H1 (cell line): Measurements from ENCODE around the gene DENND4C. TPM values are rescaled to one million over a fixed set of nuclear protein-coding genes. Genes with fewer than 3 reads are reported as not detected.
A peak's percentile ranks its signal among the peaks of the same experiment; 100 is the strongest.

Source experiments
- CTCF ChIA-PET: fragments of 300-600 bp; sonication (Branson Sonifier 250); formaldehyde crosslinking; loops from one replicate; lab custom pipeline; 2021; ENCODE audit not compliant: partially characterized antibody; lab: Charles Lee
- POLR2A ChIA-PET: fragments of 300-600 bp; sonication (Branson Sonifier 250); formaldehyde crosslinking; loops from one replicate; lab custom pipeline; 2021; ENCODE audit warnings: inconsistent platforms; ENCODE audit not compliant: partially characterized antibody; lab: Charles Lee
- DNase-seq, 2 experiments: peaks; one replicate each; pipeline versions ENCODE4 v3.0.0 to v3.0.0-alpha.2; 2010 to 2022; ENCODE audit warnings: low spot score in 2 of 2, low read depth in 1 of 2, mixed read lengths in 1 of 2
- FAIRE-seq: peaks from 2 replicates; lab custom pipeline; 2011; peaks lifted over from hg19 to GRCh38; lab: Jason Lieb, UNC
- H2AFZ ChIP-seq: 2 replicates; pipeline ENCODE4 v1.8.1; 2012; ENCODE audit warnings: low read length, inconsistent platforms
- H2AK5ac ChIP-seq: 2 replicates; pipeline ENCODE4 v1.6.1; 2013; ENCODE audit warnings: low read depth, low read length
- H2BK120ac ChIP-seq: replicated peaks from 2 replicates; pipeline ENCODE3; 2013; ENCODE audit warnings: low read depth, low read length, inconsistent platforms
- H2BK12ac ChIP-seq: 2 replicates; pipeline ENCODE4 v1.6.1; 2013; ENCODE audit warnings: low read depth, low read length
- H2BK15ac ChIP-seq: 2 replicates; pipeline ENCODE4 v1.6.1; 2013; ENCODE audit warnings: low read length
- H2BK20ac ChIP-seq: 2 replicates; pipeline ENCODE4 v1.6.1; 2013; ENCODE audit warnings: low read length
- H2BK5ac ChIP-seq: 2 replicates; pipeline ENCODE4 v1.6.1; 2013; ENCODE audit warnings: low read depth, low read length
- H3K14ac ChIP-seq: 2 replicates; pipeline ENCODE4 v1.6.1; 2013; ENCODE audit warnings: inconsistent platforms; ENCODE audit not compliant: insufficient read length
- H3K18ac ChIP-seq: 2 replicates; pipeline ENCODE4 v1.6.1; 2013; ENCODE audit warnings: low read length; ENCODE audit errors: extremely low read depth
- H3K23ac ChIP-seq: 2 replicates; pipeline ENCODE4 v1.6.1; 2013; ENCODE audit warnings: inconsistent platforms; ENCODE audit not compliant: insufficient read length
- H3K23me2 ChIP-seq: 2 replicates; pipeline ENCODE4 v1.6.1; 2013; ENCODE audit warnings: low read depth, low read length
- H3K27ac ChIP-seq: 2 replicates; pipeline ENCODE4 v1.6.1; 2011; ENCODE audit warnings: low read depth, low read length, inconsistent platforms
- H3K27me3 ChIP-seq, 4 experiments: replicated peaks in 1 of 4; 1 replicate in 1 of 4; 2 replicates in 3 of 4; pipeline versions ENCODE4 v1.6.1 to v1.8.1; 2011 to 2013; ENCODE audit warnings: low read length in 3 of 4, mild to moderate bottlenecking in 3 of 4, inconsistent platforms in 2 of 4, mixed read lengths in 2 of 4, moderate library complexity in 1 of 4; ENCODE audit not compliant: control insufficient read depth in 3 of 4, insufficient read depth in 3 of 4; ENCODE audit errors: extremely low read depth in 1 of 4
- H3K36me3 ChIP-seq, 4 experiments: 2 replicates each; pipeline versions ENCODE4 v1.6.1 to v1.8.1; 2011 to 2013; ENCODE audit warnings: mild to moderate bottlenecking in 4 of 4, low read length in 3 of 4, moderate library complexity in 2 of 4, control low read depth in 1 of 4, inconsistent platforms in 1 of 4; ENCODE audit not compliant: insufficient read depth in 4 of 4, control insufficient read depth in 2 of 4
- H3K4ac ChIP-seq: replicated peaks from 2 replicates; pipeline ENCODE3; 2013; ENCODE audit warnings: low read length, low read depth, mixed read lengths, inconsistent platforms; ENCODE audit not compliant: insufficient read length
- H3K4me1 ChIP-seq, 4 experiments: replicated peaks in 1 of 4; 1 replicate in 1 of 4; 2 replicates in 3 of 4; pipeline versions ENCODE4 v1.6.1 to v1.8.1; 2011 to 2013; ENCODE audit warnings: low read length in 3 of 4, inconsistent platforms in 2 of 4, mixed read lengths in 1 of 4; ENCODE audit not compliant: insufficient read depth in 4 of 4, control insufficient read depth in 3 of 4
- H3K4me2 ChIP-seq, 2 experiments: 2 replicates each; pipeline versions ENCODE4 v1.6.1 to v1.8.1; 2011 to 2013; ENCODE audit warnings: low read depth in 2 of 2, low read length in 2 of 2, control low read depth in 1 of 2, inconsistent platforms in 1 of 2, mild to moderate bottlenecking in 1 of 2; ENCODE audit not compliant: insufficient read depth in 1 of 2
- H3K4me3 ChIP-seq, 4 experiments: fragments of 200-600, 300-600 bp in 1 of 4; sonication (generic), shearing (Covaris generic), sonication (Bioruptor Twin) in 1 of 4; 2 replicates each; pipeline versions ENCODE4 v1.5.1 to v1.8.1; 2011 to 2016; ENCODE audit warnings: low read length in 4 of 4, low read depth in 3 of 4, control low read depth in 2 of 4, inconsistent platforms in 2 of 4, mild to moderate bottlenecking in 2 of 4, mixed read lengths in 1 of 4, moderate library complexity in 1 of 4; ENCODE audit not compliant: insufficient read depth in 2 of 4; ENCODE audit errors: extremely low read depth in 1 of 4
- H3K56ac ChIP-seq: replicated peaks from 2 replicates; pipeline ENCODE3; 2013; ENCODE audit warnings: low read depth, mild to moderate bottlenecking, mixed read lengths, low read length, inconsistent platforms; ENCODE audit not compliant: insufficient read length
- H3K79me1 ChIP-seq: 2 replicates; pipeline ENCODE4 v1.6.1; 2013; ENCODE audit warnings: low read depth, low read length, control low read depth
- H3K79me2 ChIP-seq, 2 experiments: 2 replicates each; pipeline versions ENCODE4 v1.6.1 to v1.8.1; 2012 to 2013; ENCODE audit warnings: low read length in 2 of 2, mild to moderate bottlenecking in 2 of 2, inconsistent platforms in 1 of 2; ENCODE audit not compliant: insufficient read depth in 2 of 2, control insufficient read depth in 1 of 2
- H3K9ac ChIP-seq, 4 experiments: replicated peaks in 1 of 4; 1 replicate in 1 of 4; 2 replicates in 3 of 4; pipeline versions ENCODE4 v1.6.1 to v1.8.1; 2011 to 2013; ENCODE audit warnings: low read depth in 3 of 4, low read length in 3 of 4, control low read depth in 2 of 4, mild to moderate bottlenecking in 2 of 4, moderate library complexity in 2 of 4, inconsistent platforms in 1 of 4; ENCODE audit errors: extremely low read depth in 1 of 4
- H3K9me3 ChIP-seq, 2 experiments: 2 replicates each; pipeline versions ENCODE4 v1.6.1 to v1.8.1; 2012 to 2013; ENCODE audit warnings: mild to moderate bottlenecking in 2 of 2, moderate library complexity in 2 of 2, control low read depth in 1 of 2, inconsistent platforms in 1 of 2, low read depth in 1 of 2, low read length in 1 of 2, mixed read lengths in 1 of 2; ENCODE audit not compliant: insufficient read depth in 2 of 2
- H4K20me1 ChIP-seq, 2 experiments: replicated peaks in 1 of 2; 2 replicates each; pipeline versions ENCODE3 to v1.8.1; 2011 to 2013; ENCODE audit warnings: inconsistent platforms in 2 of 2, low read length in 2 of 2, mild to moderate bottlenecking in 1 of 2; ENCODE audit not compliant: insufficient read depth in 2 of 2, control insufficient read depth in 1 of 2
- H4K5ac ChIP-seq: 2 replicates; pipeline ENCODE4 v1.6.1; 2013; ENCODE audit warnings: low read length, low read depth, mixed read lengths, inconsistent platforms; ENCODE audit not compliant: insufficient read length
- H4K8ac ChIP-seq: 2 replicates; pipeline ENCODE4 v1.8.0; 2013; ENCODE audit warnings: mild to moderate bottlenecking, moderate library complexity, low read length, inconsistent platforms; ENCODE audit not compliant: insufficient read depth; ENCODE audit errors: extremely low read depth
- H4K91ac ChIP-seq: replicated peaks from 2 replicates; pipeline ENCODE3; 2013; ENCODE audit warnings: low read length, mixed read lengths, inconsistent platforms; ENCODE audit not compliant: insufficient read length
- BCL11A ChIP-seq, 2 experiments: IDR thresholded peaks; one replicate each; pipeline ENCODE4 v1.6.1; 2011; ENCODE audit warnings: low read depth in 2 of 2, low read length in 2 of 2, mild to moderate bottlenecking in 2 of 2
- HDAC2 ChIP-seq, 2 experiments: fragments of 300-600 bp in 1 of 2; sonication (generic) in 1 of 2; IDR thresholded peaks; 2 replicates each; pipeline ENCODE4 v1.6.1; 2011 to 2012; ENCODE audit warnings: low read depth in 2 of 2, low read length in 2 of 2, mild to moderate bottlenecking in 2 of 2, moderate library complexity in 2 of 2, borderline replicate concordance in 1 of 2, inconsistent platforms in 1 of 2
- SIN3A ChIP-seq, 2 experiments: IDR thresholded peaks in 1 of 2; conservative IDR thresholded peaks in 1 of 2; 2 replicates each; pipeline ENCODE4 v1.6.1; 2011 to 2012; ENCODE audit warnings: low read length in 2 of 2, improper control_type of control experiment in 1 of 2, low read depth in 1 of 2, mild to moderate bottlenecking in 1 of 2
- SP4 ChIP-seq: IDR thresholded peaks from 2 replicates; pipeline ENCODE4 v1.6.1; 2012; ENCODE audit warnings: low read length, inconsistent platforms
- SUZ12 ChIP-seq: fragments of 200-600 bp; sonication (generic); IDR thresholded peaks from 2 replicates; pipeline ENCODE4 v1.6.1; 2012; ENCODE audit warnings: mild to moderate bottlenecking, inconsistent platforms, low read length, moderate library complexity, mixed read lengths
- WGBS, 2 experiments: shearing (Covaris generic) in 1 of 2; methylation state at CpG; one replicate each; pipeline versions ENCODE4 v1.1.6 to v1.1.7; 2013 to 2015; ENCODE audit warnings: low lambda C conversion rate in 2 of 2, mixed read lengths in 2 of 2, inconsistent platforms in 1 of 2, low coverage in 1 of 2, missing lambda C conversion rate in 1 of 2; ENCODE audit not compliant: insufficient replicate concordance in 2 of 2, insufficient coverage in 1 of 2, insufficient read length in 1 of 2; ENCODE audit errors: extremely low coverage in 1 of 2, missing lambda C conversion rate in 1 of 2; 5-methylcytosine and 5-hydroxymethylcytosine counted together
- polyA plus RNA-seq, 7 experiments: library from polyadenylated mRNA; depleted of rRNA in 3 of 7; stranded (reverse) in 5 of 7; unstranded in 2 of 7; fragments of >200 nt in 5 of 7; fragments of 200-250 nt in 2 of 7; gene quantifications; 1 replicate in 5 of 7; 2 replicates in 1 of 7; 4 replicates in 1 of 7; pipeline versions ENCODE4 v1.2.1 to v1.2.3, GENCODE V29; 2011 to 2013; ENCODE audit warnings: missing spikeins in 2 of 7, mixed read lengths in 2 of 7
- total RNA-seq: library from RNA; stranded (reverse); fragmentation: NEBNext Ultra II Directional; extraction: Animal tissue kit (Norgen Biotek cat#: 25700); gene quantifications from 2 replicates; pipeline ENCODE4 v1.2.1, GENCODE V29; 2021

Gene DENND4C
- total and polyA plus RNA-seq, 2 of the 8 experiments (the other 6 are each of a cell fraction or from before 2014, with no cell fraction given) = 6.9 to 18.9 TPM

- Histone ChIP-seq H2BK12ac (no peak overlapping the region), H4K8ac (no peak overlapping the region), H4K5ac (no peak overlapping the region), H3K27ac (no peak overlapping the region; the same call in 1 of the 2 replicates), H2BK15ac (no peak overlapping the region), H3K23me2 (peaks cover 16% of the 10 kb centered on the region), H3K4ac (no peak overlapping the region), H4K20me1 (no peaks in the 10 kb centered on the region), H3K18ac (peak overlapping the region; percentile 26), H3K27me3 (peaks cover 0 to 7% (median 0%) of the 10 kb centered on the region in 4 experiments; a peak in 2 of 7 replicates), H3K4me3 (peak overlapping the region; percentile 65 to 88 (median 80)), H3K9me3 (no peaks in the 10 kb centered on the region), H2AFZ (peak overlapping the region; percentile 81), H3K56ac (no peak overlapping the region), H2BK5ac (peak overlapping the region; percentile 57; the same call in 1 of the 2 replicates), H3K79me1 (peaks cover 7% of the 10 kb centered on the region; the same call in 1 of the 2 replicates), H3K36me3 (no peaks in the 10 kb centered on the region), H2BK120ac (no peak overlapping the region), H4K91ac (no peak overlapping the region), H3K79me2 (peaks cover 0 to 32% of the 10 kb centered on the region in 2 experiments; a peak in 2 of 4 replicates), H3K23ac (no peak overlapping the region), H3K4me1 (peaks cover 2 to 13% (median 10%) of the 10 kb centered on the region in 4 experiments; a peak in 5 of 7 replicates), H2AK5ac (0 out of 2 replicates have a peak overlapping the region, but pooled peaks have one; percentile 49), H2BK20ac (no peak overlapping the region), H3K14ac (no peak overlapping the region), H3K9ac (peak overlapping the region in 3 of 4 experiments; percentile 47 to 61 (median 51); a peak in 6 of 7 replicates), H3K4me2 (peak overlapping the region; percentile 74 to 95)
- POLR2A ChIA-PET = interaction anchor here (0.7 to 2.0 kb wide), 7 partner anchors 12 to 179 kb away, joined by 3 to 15 read pairs (median 5); partner anchors contain the start of genes DENND4C and RPS6
- TF ChIP-seq BCL11A (IDR thresholded peaks at IDR 0.05; ENCODE audit: low read depth in 2 of 2, low read length in 2 of 2) = no peak
- TF ChIP-seq HDAC2 (IDR thresholded peaks at IDR 0.05; ENCODE audit: borderline replicate concordance in 1 of 2, low read depth in 2 of 2, low read length in 2 of 2) = 0 out of 4 replicates have a peak, but pooled peaks of 1 of the 2 experiments have one; percentile 52
- TF ChIP-seq SIN3A (conservative IDR thresholded peaks at IDR 0.05 in 1 of 2, IDR thresholded peaks at IDR 0.05 in 1 of 2; ENCODE audit: low read depth in 1 of 2, low read length in 2 of 2) = peak; percentile 3 to 12; a peak in 1 of 4 replicates
- TF ChIP-seq SP4 = no peak
- 0 out of 2 replicates have a peak, but pooled peaks have one; percentile 31 for TF ChIP-seq SUZ12
- WGBS, 2 experiments = 13% methylated on average over 17 of the region's 17 CpGs; no CpG with 5 or more reads in 1 of the 2 experiments
- CTCF ChIA-PET = interaction anchor here (0.8 to 1.5 kb wide), 4 partner anchors 13 to 55 kb away, joined by 3 to 8 read pairs (median 4); no protein-coding TSS in a partner anchor
- FAIRE-seq (no peak), DNase-seq (no peak)
Observed at GRCh38 chr9:19409401-19410194, 179.1 kb downstream of the DENND4C start.
